Hematopoietic multipotent progenitor cell treated with erythropoietin and hydrocortisone succinate and interleukin-3 and kit ligand, for 15 days (in vitro differentiated cells): Measurements from ENCODE around the gene THOC5.
"Not testable (repeated sequence)": the region's sequence is repeated elsewhere in the genome, so short reads cannot be mapped to it uniquely, and the experiment has no call there.

ENCODE experiments used
- DNase-seq: peaks from one replicate; pipeline ENCODE4 v3.0.0-alpha.2; 2015; ENCODE audit warnings: low spot score

THOC5 gene

DNA sequence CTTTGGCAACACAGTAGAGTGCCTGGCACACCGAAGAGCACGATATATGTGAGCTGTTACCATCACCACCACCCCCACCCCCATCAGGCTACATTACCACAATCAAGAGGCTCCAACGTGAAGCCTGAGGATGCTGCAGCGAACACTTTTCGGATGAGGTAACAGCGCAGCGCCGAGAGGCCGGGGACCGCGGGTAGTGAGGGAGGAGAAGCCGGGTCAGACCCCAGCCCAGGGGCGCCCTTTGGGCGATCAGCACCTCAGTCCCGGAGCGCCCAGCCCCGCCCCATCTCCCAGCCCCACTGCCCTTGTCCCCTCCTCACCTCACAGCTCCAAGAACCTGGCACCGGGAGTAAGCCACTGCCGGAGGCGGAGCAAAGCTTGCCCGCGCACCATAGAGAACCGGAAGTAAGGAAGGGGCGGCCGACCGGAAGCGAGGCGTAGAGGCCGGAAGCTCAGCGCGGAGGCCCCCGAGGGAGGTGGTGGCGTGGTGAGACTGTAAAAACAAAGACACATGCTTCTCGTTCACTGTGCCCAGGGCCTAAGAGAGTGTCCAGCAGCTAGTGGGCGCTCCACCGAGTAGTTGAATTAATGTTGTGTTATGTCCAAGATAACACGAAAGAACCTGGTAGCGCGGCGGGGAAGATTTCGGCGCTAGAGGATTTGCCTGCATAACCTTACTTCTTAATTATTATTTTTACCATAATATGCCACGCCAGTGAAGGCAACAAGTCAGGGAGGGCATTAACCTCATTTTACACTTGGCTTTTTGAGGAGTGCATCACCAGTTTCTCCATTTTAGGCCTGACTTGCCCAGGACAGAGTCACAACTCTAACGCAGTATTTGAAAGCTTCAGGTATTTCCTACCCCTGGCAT, at the start of gene THOC5:
Gene THOC5 (minus strand): TSS at position 407 of the 874 bp plus-strand sequence. CDS start 4,610 bp downstream, outside the sequence.
- peak; percentile 94 for DNase-seq

DNA sequence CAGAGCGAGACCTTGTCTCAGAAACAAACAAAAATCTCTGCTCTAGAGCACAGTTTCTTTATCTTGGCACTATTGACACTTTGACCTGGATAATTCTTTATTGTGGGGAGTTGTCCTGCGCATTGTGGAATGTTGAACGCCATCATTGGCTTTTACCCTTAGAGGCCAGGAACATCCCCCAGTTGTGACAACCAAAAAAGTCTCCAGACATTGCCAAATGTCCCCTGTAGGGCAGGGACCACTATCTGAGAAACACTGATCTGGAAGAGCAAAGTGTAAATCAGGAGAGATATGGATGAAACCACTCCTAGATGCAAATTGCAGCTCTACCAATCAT, 45.1 kb upstream of the THOC5 start:
- DNase-seq = no peak

DNA sequence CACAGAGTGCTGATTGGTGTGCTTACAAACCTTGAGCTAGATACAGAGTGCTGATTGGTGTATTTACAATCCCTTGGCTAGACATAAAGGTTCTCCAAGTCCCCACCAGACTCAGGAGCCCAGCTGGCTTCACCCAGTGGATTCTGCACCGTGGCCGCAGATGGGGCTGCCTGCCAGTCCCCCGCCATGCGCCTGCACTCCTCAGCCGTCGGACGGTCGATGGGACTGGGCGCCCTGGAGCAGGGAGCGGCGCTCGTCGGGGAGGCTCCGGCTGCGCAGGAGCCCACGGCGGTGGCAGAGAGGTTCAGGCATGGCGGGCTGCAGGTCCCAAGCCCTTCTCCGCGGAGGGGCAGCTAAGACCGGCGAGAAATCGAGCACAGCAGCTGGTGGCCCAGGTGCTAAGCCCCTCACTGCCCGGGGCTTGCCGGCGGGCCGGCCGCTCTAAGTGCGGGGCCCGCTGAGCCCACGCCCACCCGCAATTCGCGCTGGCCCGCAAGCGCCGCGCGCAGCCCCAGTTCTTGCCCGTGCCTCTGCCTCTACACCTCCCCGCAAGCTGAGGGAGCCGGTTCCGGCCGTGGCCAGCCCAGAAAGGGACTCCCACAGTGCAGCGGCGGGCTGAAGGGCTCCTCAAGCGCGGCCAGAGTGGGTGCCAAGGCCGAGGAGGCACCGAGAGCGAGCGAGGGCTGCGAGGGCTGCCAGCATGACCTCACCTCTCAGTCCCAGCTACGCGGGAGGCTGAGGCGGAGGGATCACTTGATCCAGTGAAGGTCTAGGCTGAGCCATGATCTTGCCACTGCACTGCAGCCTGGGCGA, 44.5 kb upstream of the THOC5 start:
- DNase-seq = not testable (repeated sequence)

GRCh38 chr22:29596408-29596807, 42.9 kb upstream of the THOC5 start:
- DNase-seq = no peak

DNA sequence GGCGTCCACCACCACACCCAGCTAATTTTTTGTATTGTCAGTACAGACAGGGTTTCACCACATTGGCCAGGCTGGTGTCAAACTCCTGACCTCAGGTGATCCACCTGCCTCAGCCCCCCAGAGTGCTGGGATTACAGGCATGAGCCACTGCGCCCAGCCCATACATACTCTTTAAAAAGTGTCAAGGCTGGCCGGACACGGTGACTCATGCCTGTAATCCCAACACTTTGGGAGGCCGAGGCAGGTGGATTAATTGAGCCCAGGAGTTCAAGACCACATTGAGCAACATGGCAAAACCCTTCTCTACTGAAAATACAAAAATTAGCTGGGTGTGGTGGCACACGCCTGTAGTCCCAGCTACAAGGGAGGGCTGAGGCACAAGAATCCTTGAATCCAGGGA, 40.9 kb upstream of the THOC5 start:
- DNase-seq = not testable (repeated sequence)

DNA sequence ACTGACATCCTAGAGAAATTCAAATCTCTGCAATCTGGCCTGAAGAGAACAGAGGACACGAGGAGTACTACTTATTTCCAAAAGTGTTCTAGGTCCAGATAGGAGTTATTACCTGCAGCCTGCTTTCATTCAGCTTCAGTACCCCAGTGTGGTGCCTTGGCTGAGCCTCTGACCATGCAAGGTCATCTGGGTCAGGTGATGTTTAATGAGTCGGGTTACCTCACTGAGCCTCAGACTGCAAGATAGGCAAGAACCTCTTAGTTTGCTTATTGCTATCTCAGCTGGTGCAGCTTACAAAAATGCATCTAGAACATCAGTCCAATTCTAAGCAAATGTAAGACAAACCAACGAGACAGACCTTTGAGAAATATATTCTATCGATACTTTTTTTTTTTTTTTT, 40.4 kb upstream of the THOC5 start:
- DNase-seq = no peak

DNA sequence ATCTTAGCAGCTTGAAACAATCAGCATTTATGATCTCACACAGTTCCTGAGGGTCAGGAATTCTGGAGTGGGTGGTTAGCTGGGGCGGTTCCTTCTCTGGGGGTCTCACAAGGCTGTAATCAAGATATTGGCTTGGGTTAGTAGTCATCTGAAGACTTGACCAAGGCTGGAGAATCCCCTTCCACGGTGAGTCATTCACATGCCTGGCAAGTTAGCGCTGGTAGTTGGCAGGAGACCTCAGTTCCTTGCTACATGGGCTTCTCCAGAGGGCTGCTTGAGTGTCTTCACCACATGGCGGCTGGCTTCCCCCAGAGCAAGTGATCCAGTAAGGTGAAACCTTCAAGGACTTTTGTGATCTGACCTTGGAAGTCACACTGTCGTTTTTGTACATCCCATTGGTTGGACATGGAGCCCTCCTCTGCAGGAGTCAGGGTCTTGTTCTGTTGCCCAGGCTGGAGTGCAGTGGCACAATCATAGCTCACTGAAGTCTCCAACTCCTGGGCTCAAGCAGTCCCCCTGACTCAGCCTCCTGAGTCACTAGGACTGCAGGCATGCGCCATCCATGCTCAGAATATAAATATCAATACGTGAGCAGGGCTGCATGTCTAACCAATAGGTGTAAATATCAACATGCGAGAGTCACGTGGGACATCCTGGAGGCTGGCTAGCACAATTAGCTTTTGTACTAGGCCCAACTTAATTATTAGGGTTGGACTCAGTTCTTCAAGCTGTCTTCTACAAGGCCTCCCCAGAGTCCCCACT, 34.6 kb upstream of the THOC5 start:
- no peak for DNase-seq

DNA sequence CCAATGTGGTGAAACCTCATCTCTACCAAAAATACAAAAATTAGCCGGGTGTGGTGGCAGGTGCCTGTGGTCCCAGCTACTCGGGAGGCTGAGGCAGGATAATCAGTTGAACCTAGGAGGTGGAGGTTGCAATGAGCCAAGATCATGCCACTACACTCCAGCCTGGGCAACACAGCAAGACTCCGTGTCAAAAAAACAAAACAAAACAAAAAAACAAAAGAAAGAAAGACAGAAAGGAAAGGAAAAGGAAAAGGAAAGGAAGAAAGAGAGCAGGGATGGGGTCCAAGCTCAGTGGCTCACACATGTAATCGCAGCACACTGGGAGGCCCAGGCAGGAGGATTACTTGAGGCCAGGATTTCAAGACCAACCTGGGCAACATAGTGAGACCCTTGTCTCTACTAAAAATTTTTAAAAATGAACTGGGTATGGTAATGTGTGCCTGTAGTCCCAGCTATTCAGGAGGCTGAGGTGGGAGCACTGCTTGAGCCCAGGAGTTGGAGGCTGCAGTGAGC, 32.7 kb upstream of the THOC5 start:
- not testable (repeated sequence) for DNase-seq

GRCh38 chr22:29584975-29585374, 31.4 kb upstream of the THOC5 start:
- DNase-seq = no peak

DNA sequence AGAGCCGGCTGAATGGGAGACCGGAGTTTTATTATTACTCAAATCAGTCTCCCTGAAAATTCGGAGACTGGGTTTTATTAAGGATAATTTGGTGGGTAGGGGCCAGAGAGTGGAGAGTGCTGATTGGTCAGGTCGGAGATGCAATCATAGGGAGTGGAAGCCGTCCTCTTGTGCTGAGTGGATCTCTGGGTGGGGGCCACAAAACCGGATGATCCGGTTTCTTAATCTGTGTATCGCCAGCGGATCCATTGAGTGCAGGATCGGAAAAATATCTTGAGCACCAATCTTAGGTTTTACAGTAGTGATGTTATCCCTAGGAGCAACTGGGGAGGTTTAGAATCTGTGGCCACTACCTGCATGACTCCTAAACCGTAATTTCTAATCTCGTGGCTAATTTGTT, 28.2 kb upstream of the THOC5 start:
- no peak for DNase-seq

DNA sequence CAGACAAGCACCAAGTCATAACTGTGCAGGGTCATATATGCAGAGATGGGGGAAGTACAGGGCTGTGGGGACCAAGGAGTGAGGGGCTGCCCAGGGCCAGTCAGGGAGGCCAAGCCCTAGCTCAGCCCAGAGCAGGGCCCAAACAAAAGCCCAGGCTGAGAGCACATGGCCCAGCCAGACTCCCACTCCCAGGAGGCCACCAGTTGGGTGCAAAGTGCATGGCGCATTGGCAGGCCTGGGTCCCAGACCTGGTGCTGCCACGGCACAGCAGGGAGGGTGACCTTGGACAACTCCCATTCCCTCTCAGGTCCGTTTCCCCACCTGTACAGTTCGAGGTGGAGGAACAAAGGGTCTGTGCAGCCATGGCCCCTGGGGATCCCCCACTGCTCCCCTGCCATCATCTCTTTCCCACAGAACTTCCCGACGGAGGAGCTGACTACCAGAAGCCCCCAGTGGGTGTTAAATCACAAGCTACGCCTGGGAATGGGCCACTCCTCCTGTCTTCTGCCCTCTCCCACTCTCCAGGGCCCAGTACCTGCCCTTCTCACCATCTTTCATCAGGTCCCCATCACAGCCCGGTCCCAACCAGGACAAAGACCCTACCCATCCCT, 26.7 kb upstream of the THOC5 start:
- DNase-seq = no peak

DNA sequence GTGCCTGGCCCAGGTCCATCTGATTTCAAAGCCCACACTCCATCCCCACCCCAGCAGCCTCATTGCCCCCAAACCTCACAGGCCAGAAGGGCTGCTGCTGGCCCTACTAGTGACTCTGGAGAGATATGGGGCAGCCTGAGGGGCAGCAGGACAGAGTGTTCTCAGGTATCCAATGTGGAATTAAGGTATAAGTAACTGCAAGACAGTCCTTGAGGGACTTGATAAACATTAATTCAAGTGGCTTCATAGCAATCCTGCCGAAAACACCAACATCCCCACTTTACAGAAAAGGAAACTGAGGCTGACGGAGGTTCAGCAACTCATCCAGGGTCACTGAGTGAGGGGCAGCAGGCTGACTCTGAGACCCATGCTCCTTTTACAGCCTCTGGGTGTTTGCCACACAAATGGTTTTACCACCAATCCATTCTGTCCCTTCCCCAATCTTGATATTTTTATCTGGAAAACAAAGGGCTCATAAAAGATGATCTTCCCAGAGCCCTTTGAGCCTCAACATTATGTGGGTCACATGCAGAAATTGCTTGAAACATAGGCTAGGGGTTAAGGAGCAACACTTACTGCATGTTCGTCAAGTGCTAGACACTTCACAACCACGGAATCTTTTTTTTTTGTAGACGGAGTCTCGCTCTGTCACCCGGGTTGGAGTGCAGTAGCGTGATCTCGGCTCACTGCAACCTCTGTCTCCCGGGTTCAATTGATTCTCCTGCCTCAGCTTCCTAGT, 25.1 kb upstream of the THOC5 start:
- DNase-seq = no peak

- no peak for DNase-seq
Observed at GRCh38 chr22:29574762-29575450, 21.3 kb upstream of the THOC5 start.

DNA sequence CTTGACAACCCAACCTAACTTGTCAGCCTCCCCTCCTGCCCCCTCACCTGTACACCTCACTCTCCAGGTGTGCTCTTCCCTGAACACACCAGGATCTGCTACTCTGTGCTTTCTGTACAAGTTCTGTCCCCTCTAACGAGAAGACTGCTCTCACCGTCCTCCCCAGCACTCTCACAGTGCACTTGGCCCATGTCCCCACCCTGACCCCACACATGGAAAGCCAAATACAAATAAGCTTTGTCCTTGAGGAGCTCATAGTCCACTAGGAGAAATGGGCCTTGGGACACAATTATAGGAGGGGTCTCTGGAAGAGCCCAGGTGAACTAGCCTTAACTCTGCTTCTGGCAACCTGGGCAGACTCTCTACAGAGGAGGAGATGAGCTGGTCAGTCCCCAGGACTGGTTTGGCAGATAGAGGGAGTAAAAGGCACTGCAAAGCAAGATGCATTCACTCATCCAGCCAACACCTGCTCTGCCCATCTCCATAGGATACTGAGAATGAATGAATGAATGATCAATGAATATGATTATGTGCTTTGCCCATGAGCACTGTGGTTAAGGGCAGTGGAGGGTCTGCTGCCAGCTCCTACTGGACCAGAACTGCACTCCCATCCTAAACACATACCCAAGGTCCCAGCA, 17.5 kb upstream of the THOC5 start:
- no peak for DNase-seq

DNA sequence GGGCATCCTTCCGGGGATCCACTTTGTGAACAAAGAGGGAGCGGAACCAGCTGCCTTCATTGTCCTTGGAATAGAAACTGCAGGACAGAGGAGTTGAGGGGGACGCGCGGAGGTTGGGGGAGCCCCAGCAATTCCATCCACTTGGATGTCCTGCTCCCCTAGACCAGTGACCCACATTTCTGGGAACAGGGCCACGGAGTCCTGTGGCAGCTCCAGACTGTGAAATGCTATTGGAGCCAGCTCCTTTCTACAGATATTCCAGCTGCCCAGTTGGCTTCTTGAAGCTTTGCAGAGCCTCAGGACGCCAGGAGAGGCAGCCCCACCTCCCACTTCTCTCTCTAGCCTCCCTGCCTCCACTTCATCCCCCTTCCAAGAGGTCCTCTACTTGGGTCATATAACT, 16.9 kb upstream of the THOC5 start:
- no peak for DNase-seq

DNA sequence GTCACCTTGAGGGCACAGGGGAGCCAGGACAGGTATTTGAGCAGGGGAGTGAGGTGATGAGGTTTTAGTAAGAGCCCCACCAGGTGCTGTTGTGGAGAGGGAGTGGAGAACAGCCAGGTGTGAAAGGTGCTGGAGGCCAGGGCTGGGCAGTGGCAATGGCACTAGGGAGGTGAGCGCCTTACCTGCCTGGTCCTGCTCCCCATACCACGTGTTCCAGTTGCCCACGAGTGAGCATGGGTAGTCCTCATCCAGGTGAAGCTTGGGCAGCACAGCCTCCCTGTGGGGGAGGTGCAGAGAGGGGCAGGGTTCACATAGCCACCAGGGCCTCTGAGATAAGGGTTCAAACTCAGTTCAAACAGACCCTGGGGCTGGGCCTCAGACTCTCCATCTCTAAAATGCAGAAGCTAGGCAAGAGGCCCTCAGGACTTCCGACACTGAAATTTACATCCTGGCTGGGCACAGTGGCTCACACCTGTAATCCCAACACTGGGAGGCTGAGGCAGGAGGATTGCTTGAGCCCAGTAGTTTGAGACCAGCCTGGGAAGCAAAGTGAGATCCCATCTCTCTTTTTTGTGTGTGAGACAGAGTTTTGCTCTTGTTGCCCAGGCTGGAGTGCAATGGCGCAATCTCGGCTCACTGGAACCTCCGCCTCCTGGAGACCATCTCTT, 15.6 kb upstream of the THOC5 start:
- DNase-seq = no peak

DNA sequence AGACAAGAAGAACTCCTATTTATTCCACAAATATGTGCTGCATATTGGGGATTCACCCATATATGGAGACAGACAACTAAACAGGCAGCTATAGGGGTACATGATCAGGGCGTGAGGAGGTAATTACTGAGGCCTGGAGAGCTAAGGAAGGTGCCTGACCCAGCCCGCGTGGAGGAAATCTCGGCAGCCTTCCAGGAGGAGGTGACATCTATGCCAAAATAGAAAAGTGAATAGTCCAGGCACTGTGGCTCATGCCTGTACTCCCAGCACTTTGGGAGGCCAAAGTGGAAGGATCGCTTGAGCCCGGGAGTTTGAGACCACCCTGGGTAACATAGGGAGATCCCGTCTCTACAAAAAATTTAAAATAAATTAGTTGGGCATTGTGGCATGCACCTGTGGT, 13.8 kb upstream of the THOC5 start:
- DNase-seq = no peak

- not testable (repeated sequence) for DNase-seq
Observed at GRCh38 chr22:29566513-29566912, 13.0 kb upstream of the THOC5 start.

- no peak for DNase-seq
Observed at GRCh38 chr22:29563652-29564460, 10.3 kb upstream of the THOC5 start.
